Dendritic cell treated with granulocyte-macrophage colony-stimulating factor and Interleukin-4, amounts not matched to agents 40 ng/mL and 50 ng/mL, for 4 days (primary cell): ENCODE measurements around the gene POTEF.
"Not testable (repeated sequence)": the region's sequence is repeated elsewhere in the genome, so short reads cannot be mapped to it uniquely, and the experiment has no call there.

Experiments
- H3K27ac Mint-ChIP-seq: one replicate; pipeline ENCODE4 v1.8.0; 2022; ENCODE audit warnings: mild to moderate bottlenecking, mixed read lengths
- H3K27me3 Mint-ChIP-seq: one replicate; pipeline ENCODE4 v1.8.0; 2022; ENCODE audit warnings: mild to moderate bottlenecking, mixed read lengths
- H3K36me3 Mint-ChIP-seq: one replicate; pipeline ENCODE4 v1.8.0; 2022; ENCODE audit warnings: low read depth, mixed read lengths
- H3K4me1 Mint-ChIP-seq: one replicate; pipeline ENCODE4 v1.8.0; 2022; ENCODE audit warnings: low read depth, mixed read lengths
- H3K4me3 Mint-ChIP-seq: one replicate; pipeline ENCODE4 v1.8.0; 2022; ENCODE audit warnings: mild to moderate bottlenecking, moderate library complexity, mixed read lengths
- H3K9me3 Mint-ChIP-seq: one replicate; pipeline ENCODE4 v1.8.0; 2022; ENCODE audit warnings: mixed read lengths
- intact Hi-C: fragments of 100-400 bp; cut with micrococcal nuclease; formaldehyde crosslinking; loops from one replicate; pipeline ENCODE4 v1.15.0; 2022

The POTEF gene

DNA sequence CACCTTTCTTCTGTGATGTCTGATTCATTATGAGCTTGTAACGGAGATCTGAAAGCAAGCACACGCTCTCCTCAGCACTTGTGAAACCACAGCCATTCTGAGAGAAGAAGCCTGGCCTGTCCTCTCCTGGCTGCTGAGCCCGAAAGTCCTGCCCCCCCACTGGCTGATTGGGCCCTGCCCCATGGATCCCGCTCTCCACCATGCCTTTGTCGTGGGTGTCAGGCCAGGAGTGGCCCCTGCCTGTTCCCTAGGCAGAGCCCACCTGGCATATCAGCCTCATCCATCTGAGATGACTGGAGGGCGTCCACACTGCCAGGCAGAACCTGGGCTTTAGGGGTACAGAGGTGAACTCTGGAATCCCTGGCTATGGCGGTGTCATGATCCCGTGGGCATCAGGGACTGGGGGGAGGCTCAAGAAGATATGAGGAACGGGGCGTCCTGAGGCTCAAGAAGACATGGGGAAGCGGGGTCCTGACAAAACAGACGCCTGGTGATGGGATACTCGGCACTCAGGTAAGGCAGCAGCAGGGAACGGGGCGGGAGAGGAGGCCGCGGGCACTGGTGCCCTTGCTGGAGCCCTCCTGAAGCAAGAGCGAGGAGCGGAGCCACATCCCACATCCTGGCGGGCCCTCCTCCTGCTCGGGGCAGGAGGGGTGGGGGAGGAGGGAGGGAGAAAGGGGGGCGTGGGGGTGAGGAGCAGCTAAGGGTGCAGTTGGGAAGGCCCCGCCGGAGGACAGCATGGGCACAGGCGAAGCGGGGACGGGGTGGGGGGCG, 14.4 kb upstream of the POTEF start:
- H3K27ac Mint-ChIP-seq, intact Hi-C loops, H3K4me3 Mint-ChIP-seq, H3K4me1 Mint-ChIP-seq, H3K36me3 Mint-ChIP-seq, H3K9me3 Mint-ChIP-seq: not testable (repeated sequence)
- H3K27me3 Mint-ChIP-seq, result peaks cover 48% of the 10 kb centered on the region

DNA sequence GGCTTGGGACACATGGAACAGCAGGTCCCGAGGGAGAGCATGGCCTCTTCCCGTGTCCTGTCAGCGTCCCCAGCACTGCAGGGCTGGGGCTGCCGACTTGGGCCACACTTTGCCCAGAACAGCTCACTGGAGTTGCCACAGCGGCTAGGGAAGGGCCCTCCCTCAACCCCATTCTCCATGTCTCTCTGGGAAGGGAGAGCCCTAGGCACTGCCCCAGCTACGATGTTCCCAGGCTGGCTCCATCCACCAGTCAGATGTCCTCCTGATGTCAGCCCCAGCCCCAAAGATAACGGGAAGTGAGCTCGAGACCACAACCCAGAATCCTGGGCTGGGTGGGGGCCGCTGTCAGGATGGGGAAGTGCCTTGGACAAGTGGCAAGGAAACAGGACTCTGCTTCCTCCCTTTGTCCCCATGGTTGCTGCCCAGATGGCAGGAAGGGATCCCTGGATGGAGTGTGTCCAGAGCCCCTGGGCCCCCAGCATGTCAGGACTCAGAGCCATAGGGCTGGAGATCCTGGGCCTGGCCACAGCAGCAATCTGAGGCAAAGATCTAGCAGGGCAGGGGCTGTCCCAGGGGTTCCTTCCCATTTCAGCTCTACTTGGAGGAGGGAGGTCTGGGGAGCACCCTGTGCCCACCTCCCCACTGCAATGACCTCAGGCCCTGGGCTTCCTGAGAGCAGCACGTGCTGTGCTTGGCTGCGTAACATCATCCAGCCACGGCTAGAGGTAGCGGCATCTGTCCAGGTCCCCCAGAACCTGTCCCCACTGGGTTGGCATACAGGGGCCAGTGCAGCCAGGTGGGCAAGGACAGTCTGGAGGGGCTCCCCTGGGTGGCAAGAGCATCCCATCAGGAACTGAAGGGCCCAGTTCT, 13.6 kb upstream of the POTEF start:
- H3K27ac Mint-ChIP-seq, H3K4me1 Mint-ChIP-seq, H3K9me3 Mint-ChIP-seq, H3K36me3 Mint-ChIP-seq, H3K4me3 Mint-ChIP-seq, intact Hi-C loops: not testable (repeated sequence)
- H3K27me3 Mint-ChIP-seq, result peaks cover 48% of the 10 kb centered on the region

- H3K27ac Mint-ChIP-seq, result not testable (repeated sequence)
These were observed 12.8 kb upstream of the POTEF start for GRCh38 chr2:130141645-130142370.

DNA sequence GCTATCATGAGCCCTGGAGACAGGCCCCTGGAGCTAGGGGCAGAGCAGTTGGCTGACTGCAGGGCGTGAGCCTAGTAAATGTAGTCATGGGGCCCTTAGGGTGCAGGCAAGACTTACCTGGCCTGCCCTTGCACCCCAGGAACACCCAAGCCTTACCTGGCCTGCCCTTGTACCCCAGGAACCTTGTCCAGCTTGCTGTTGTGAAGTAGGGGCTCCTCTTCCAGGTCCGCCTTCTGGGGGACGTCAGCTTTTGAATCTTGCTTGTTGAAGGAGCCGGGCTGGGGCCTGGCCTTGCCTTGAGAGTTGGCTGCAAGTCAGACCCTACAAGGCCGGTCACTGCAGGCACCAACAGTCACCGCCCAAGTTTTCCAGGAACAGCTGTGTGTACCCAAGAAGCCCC, 12.0 kb upstream of the POTEF start:
- intact Hi-C loops, H3K36me3 Mint-ChIP-seq, H3K4me3 Mint-ChIP-seq, H3K27ac Mint-ChIP-seq, H3K9me3 Mint-ChIP-seq, H3K4me1 Mint-ChIP-seq: not testable (repeated sequence)
- H3K27me3 Mint-ChIP-seq, result peaks cover 33% of the 10 kb centered on the region

More at GRCh38 chr2:130141645-130142370, 12.8 kb upstream of the POTEF start:
- H3K9me3 Mint-ChIP-seq, H3K4me3 Mint-ChIP-seq, intact Hi-C loops, H3K36me3 Mint-ChIP-seq, H3K4me1 Mint-ChIP-seq: not testable (repeated sequence)
- peaks cover 41% of the 10 kb centered on the region for H3K27me3 Mint-ChIP-seq

DNA sequence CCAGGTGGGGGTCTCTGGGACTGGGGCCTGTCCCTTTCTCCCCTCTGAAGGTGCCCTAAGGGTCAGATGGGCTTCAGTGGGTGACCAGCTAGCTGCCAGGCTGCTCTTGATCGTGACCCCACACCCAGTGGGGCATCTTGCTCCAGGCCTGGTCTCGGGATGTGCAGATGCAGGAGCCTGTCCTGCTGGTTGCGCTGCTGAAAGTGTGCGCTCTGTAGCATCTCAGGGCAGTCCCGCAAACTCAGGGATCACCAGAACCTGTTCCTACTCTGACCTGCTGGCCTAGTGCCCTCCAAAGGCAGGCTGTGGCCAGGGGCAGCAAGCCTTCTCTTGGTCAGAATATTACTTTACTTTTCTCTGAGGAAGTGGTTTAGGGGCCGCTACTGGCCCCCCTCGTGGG, 11.5 kb upstream of the POTEF start:
- H3K9me3 Mint-ChIP-seq, H3K4me1 Mint-ChIP-seq, H3K36me3 Mint-ChIP-seq, H3K4me3 Mint-ChIP-seq, intact Hi-C loops, H3K27ac Mint-ChIP-seq: not testable (repeated sequence)
- peaks cover 30% of the 10 kb centered on the region for H3K27me3 Mint-ChIP-seq

DNA sequence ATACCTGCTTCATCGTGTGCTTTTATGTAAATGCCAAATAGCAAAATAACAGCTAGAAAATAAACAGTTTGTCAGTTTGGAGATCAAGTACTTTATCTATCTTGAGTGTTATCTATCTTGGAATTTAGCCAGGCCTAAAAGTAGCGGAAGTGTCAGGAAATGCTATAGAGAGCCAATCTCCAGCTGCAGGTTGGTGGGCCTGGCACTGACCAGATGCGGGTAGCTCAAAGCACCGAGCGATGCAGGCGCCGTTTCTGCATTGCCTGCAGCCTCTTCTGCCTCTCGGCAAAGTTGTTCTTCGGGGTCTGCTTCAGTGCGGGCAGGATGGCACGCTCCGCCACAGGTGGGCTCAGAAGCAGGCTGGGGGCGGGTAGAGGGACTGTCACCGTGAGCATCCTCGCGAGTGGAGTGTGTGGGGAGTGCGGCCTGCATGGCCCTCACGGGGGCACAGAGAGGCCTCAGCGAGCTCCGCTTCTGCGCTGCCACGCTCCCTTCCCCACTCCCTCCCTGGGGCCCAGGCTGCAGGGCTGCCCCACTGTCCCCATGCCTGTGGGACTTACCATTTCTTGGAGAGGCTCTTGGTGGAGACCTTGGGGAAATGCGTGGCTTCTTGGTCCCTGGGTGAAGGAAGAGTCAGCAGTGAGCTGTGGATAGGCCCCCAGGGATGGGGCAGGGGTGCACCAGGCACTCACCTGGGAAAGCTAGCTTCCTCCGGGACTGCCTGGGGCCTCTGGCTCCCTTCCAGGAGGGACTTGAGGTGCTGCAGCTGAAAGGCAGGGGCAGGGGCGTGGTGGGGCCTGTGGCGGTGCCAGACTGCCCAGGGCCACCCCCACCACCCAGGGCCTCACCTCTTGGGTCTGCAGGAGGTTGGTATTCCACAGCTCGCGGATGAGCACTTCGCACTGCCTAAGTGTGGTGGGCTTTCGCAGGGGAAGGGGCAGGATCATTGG, 10.6 kb upstream of the POTEF start:
- H3K9me3 Mint-ChIP-seq, H3K36me3 Mint-ChIP-seq, H3K27ac Mint-ChIP-seq, H3K4me1 Mint-ChIP-seq, H3K4me3 Mint-ChIP-seq, intact Hi-C loops: not testable (repeated sequence)
- H3K27me3 Mint-ChIP-seq, result peaks cover 22% of the 10 kb centered on the region

DNA sequence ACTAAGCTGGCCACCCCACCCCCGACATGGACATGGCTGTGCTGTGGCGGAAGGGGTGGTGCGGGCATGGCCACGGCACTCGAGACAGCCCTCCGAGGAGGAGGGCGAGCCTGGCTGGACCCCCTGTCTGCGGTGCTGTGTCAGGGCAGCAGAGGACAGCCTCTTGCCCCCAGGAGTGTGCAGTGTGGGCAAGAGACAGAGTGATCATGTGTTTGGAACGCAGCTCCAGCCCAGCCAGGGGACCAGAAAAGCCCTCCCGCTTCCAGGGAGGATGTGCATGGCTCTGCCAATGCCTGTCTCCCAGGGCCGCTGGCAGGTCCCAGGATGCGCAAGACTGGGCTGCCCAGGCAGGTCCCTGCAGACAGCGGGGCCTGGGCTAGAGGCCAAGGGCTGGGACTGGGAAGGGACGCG, 9.8 kb upstream of the POTEF start:
- H3K36me3 Mint-ChIP-seq, H3K4me3 Mint-ChIP-seq, H3K27ac Mint-ChIP-seq, H3K4me1 Mint-ChIP-seq, intact Hi-C loops, H3K9me3 Mint-ChIP-seq: not testable (repeated sequence)
- H3K27me3 Mint-ChIP-seq, result peaks cover 16% of the 10 kb centered on the region

- peaks cover 12% of the 10 kb centered on the region for H3K27me3 Mint-ChIP-seq
- H3K4me1 Mint-ChIP-seq, H3K27ac Mint-ChIP-seq, intact Hi-C loops, H3K36me3 Mint-ChIP-seq, H3K9me3 Mint-ChIP-seq, H3K4me3 Mint-ChIP-seq: not testable (repeated sequence)
These were observed 9.3 kb upstream of the POTEF start for GRCh38 chr2:130138326-130138725.

- H3K4me1 Mint-ChIP-seq, H3K36me3 Mint-ChIP-seq, H3K4me3 Mint-ChIP-seq, H3K27me3 Mint-ChIP-seq, H3K9me3 Mint-ChIP-seq, H3K27ac Mint-ChIP-seq, intact Hi-C loops: not testable (repeated sequence)
These were observed 8.1 kb upstream of the POTEF start for GRCh38 chr2:130137118-130137517.

DNA sequence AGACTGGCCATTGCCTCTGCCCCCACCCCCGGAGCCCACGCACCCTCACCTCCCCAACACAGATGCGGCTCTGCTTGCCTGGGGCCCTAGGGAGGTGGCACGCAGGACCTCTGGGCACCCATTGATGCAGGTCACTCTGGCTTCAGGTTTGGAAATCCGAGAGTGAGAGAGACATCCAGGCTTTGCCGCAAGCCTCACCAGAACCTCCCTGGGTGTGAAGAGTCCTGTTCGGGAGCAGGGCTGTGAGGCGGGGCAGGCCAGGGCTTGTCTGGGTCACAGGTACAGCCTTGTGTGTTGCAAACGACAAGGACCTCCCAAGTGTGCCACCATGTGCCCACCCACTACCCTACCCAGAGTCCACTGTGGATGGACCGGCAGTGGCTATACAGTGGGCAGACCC, 7.5 kb upstream of the POTEF start:
- H3K9me3 Mint-ChIP-seq, H3K27me3 Mint-ChIP-seq, H3K4me3 Mint-ChIP-seq, H3K27ac Mint-ChIP-seq, intact Hi-C loops, H3K36me3 Mint-ChIP-seq, H3K4me1 Mint-ChIP-seq: not testable (repeated sequence)

DNA sequence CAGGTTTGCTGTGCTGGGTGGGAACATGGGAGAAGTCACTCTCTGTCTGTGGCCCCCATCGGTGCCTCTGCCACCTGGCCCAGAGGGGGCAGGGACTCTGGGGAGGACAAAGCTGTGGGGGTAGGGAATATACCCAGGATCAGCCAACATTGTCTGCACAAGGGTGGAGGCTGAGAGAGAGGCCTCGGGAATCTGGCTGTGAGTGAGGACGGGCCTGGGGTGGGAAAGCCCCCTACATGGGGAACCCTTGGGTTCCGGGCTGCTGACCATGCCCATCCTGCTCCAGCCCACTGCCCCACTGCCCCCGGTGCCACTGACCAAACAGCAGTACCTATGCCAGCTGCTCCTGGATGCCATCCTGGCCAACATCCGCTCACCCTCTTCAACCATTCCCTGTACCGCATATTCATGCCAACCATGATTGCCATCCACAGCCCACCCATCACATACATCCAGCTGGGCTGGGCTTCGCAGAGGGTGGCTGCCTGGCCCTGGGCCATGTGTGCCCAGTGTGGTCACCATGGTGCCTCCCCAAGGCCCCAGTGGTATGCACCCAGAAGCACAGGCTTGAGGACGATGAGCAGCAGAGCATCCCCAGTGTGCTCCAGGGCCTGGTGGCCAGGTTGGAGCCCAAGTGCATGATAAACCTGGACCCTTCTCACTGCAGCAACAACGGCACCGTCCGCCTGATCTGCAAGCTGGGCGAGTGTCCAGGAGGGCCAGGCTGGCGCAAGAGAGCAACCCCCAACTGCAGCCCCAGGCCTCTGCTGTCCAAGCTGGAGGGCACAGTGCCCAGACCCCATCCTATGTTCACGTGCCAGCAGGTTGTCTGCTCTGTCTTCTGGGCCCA, 6.9 kb upstream of the POTEF start:
- no peaks in the 10 kb centered on the region for H3K4me1 Mint-ChIP-seq
- H3K9me3 Mint-ChIP-seq, result no peaks in the 10 kb centered on the region
- no peaks in the 10 kb centered on the region for H3K36me3 Mint-ChIP-seq
- peaks cover 2% of the 10 kb centered on the region for H3K27me3 Mint-ChIP-seq
- no peak overlapping the region for H3K27ac Mint-ChIP-seq
- no peak overlapping the region for H3K4me3 Mint-ChIP-seq
- intact Hi-C loops, result no loop called here

- H3K4me3 Mint-ChIP-seq, H3K27ac Mint-ChIP-seq, intact Hi-C loops, H3K27me3 Mint-ChIP-seq, H3K36me3 Mint-ChIP-seq, H3K4me1 Mint-ChIP-seq, H3K9me3 Mint-ChIP-seq: not testable (repeated sequence)
These were observed 558 bp downstream of the POTEF start for GRCh38 chr2:130128464-130128863.

- H3K4me3 Mint-ChIP-seq, H3K36me3 Mint-ChIP-seq, H3K4me1 Mint-ChIP-seq, H3K27me3 Mint-ChIP-seq, H3K9me3 Mint-ChIP-seq, intact Hi-C loops, H3K27ac Mint-ChIP-seq: not testable (repeated sequence)
These were observed 1.3 kb downstream of the POTEF start for GRCh38 chr2:130127726-130128125.
